ENCODE results near the gene HSFX2.
"Not testable (repeated sequence)": the region's sequence is repeated elsewhere in the genome, so short reads cannot be mapped to it uniquely, and the experiment has no call there.

- TF ChIP-seq, protein P1, sequence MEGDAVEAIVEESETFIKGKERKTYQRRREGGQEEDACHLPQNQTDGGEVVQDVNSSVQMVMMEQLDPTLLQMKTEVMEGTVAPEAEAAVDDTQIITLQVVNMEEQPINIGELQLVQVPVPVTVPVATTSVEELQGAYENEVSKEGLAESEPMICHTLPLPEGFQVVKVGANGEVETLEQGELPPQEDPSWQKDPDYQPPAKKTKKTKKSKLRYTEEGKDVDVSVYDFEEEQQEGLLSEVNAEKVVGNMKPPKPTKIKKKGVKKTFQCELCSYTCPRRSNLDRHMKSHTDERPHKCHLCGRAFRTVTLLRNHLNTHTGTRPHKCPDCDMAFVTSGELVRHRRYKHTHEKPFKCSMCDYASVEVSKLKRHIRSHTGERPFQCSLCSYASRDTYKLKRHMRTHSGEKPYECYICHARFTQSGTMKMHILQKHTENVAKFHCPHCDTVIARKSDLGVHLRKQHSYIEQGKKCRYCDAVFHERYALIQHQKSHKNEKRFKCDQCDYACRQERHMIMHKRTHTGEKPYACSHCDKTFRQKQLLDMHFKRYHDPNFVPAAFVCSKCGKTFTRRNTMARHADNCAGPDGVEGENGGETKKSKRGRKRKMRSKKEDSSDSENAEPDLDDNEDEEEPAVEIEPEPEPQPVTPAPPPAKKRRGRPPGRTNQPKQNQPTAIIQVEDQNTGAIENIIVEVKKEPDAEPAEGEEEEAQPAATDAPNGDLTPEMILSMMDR (conservative IDR thresholded peaks at IDR 0.05; ENCODE audit: low read length): not testable (repeated sequence)
- TF ChIP-seq EZH2phosphoT487 (IDR thresholded peaks at IDR 0.05; ENCODE audit: borderline replicate concordance): not testable (repeated sequence)
These were observed 4.1 kb downstream of the HSFX2 start for GRCh38 chrX:149590993-149591392.
